H1 (cell line): ENCODE data around the gene KMT5C. TPM values are rescaled to one million over a fixed set of nuclear protein-coding genes. Genes with fewer than 3 reads are reported as not detected.

ENCODE experiments used
- CTCF ChIA-PET: fragments of 300-600 bp; sonication (Branson Sonifier 250); formaldehyde crosslinking; loops from one replicate; lab custom pipeline; 2021; ENCODE audit not compliant: partially characterized antibody; lab: Charles Lee
- POLR2A ChIA-PET: fragments of 300-600 bp; sonication (Branson Sonifier 250); formaldehyde crosslinking; loops from one replicate; lab custom pipeline; 2021; ENCODE audit warnings: inconsistent platforms; ENCODE audit not compliant: partially characterized antibody; lab: Charles Lee
- DNase-seq, 2 experiments: peaks; one replicate each; pipeline versions ENCODE4 v3.0.0 to v3.0.0-alpha.2; 2010 to 2022; ENCODE audit warnings: low spot score in 2 of 2, low read depth in 1 of 2, mixed read lengths in 1 of 2
- FAIRE-seq: peaks from 2 replicates; lab custom pipeline; 2011; peaks lifted over from hg19 to GRCh38; lab: Jason Lieb, UNC
- H2AFZ ChIP-seq: 2 replicates; pipeline ENCODE4 v1.8.1; 2012; ENCODE audit warnings: low read length, inconsistent platforms
- H2AK5ac ChIP-seq: 2 replicates; pipeline ENCODE4 v1.6.1; 2013; ENCODE audit warnings: low read depth, low read length
- H2BK120ac ChIP-seq: replicated peaks from 2 replicates; pipeline ENCODE3; 2013; ENCODE audit warnings: low read depth, low read length, inconsistent platforms
- H2BK12ac ChIP-seq: 2 replicates; pipeline ENCODE4 v1.6.1; 2013; ENCODE audit warnings: low read depth, low read length
- H2BK15ac ChIP-seq: 2 replicates; pipeline ENCODE4 v1.6.1; 2013; ENCODE audit warnings: low read length
- H2BK20ac ChIP-seq: 2 replicates; pipeline ENCODE4 v1.6.1; 2013; ENCODE audit warnings: low read length
- H2BK5ac ChIP-seq: 2 replicates; pipeline ENCODE4 v1.6.1; 2013; ENCODE audit warnings: low read depth, low read length
- H3K14ac ChIP-seq: 2 replicates; pipeline ENCODE4 v1.6.1; 2013; ENCODE audit warnings: inconsistent platforms; ENCODE audit not compliant: insufficient read length
- H3K18ac ChIP-seq: 2 replicates; pipeline ENCODE4 v1.6.1; 2013; ENCODE audit warnings: low read length; ENCODE audit errors: extremely low read depth
- H3K23ac ChIP-seq: 2 replicates; pipeline ENCODE4 v1.6.1; 2013; ENCODE audit warnings: inconsistent platforms; ENCODE audit not compliant: insufficient read length
- H3K23me2 ChIP-seq: 2 replicates; pipeline ENCODE4 v1.6.1; 2013; ENCODE audit warnings: low read depth, low read length
- H3K27ac ChIP-seq: 2 replicates; pipeline ENCODE4 v1.6.1; 2011; ENCODE audit warnings: low read depth, low read length, inconsistent platforms
- H3K27me3 ChIP-seq, 4 experiments: replicated peaks in 1 of 4; 1 replicate in 1 of 4; 2 replicates in 3 of 4; pipeline versions ENCODE4 v1.6.1 to v1.8.1; 2011 to 2013; ENCODE audit warnings: low read length in 3 of 4, mild to moderate bottlenecking in 3 of 4, inconsistent platforms in 2 of 4, mixed read lengths in 2 of 4, moderate library complexity in 1 of 4; ENCODE audit not compliant: control insufficient read depth in 3 of 4, insufficient read depth in 3 of 4; ENCODE audit errors: extremely low read depth in 1 of 4
- H3K36me3 ChIP-seq, 4 experiments: 2 replicates each; pipeline versions ENCODE4 v1.6.1 to v1.8.1; 2011 to 2013; ENCODE audit warnings: mild to moderate bottlenecking in 4 of 4, low read length in 3 of 4, moderate library complexity in 2 of 4, control low read depth in 1 of 4, inconsistent platforms in 1 of 4; ENCODE audit not compliant: insufficient read depth in 4 of 4, control insufficient read depth in 2 of 4
- H3K4ac ChIP-seq: replicated peaks from 2 replicates; pipeline ENCODE3; 2013; ENCODE audit warnings: low read length, low read depth, mixed read lengths, inconsistent platforms; ENCODE audit not compliant: insufficient read length
- H3K4me1 ChIP-seq, 4 experiments: replicated peaks in 1 of 4; 1 replicate in 1 of 4; 2 replicates in 3 of 4; pipeline versions ENCODE4 v1.6.1 to v1.8.1; 2011 to 2013; ENCODE audit warnings: low read length in 3 of 4, inconsistent platforms in 2 of 4, mixed read lengths in 1 of 4; ENCODE audit not compliant: insufficient read depth in 4 of 4, control insufficient read depth in 3 of 4
- H3K4me2 ChIP-seq, 2 experiments: 2 replicates each; pipeline versions ENCODE4 v1.6.1 to v1.8.1; 2011 to 2013; ENCODE audit warnings: low read depth in 2 of 2, low read length in 2 of 2, control low read depth in 1 of 2, inconsistent platforms in 1 of 2, mild to moderate bottlenecking in 1 of 2; ENCODE audit not compliant: insufficient read depth in 1 of 2
- H3K4me3 ChIP-seq, 4 experiments: fragments of 200-600, 300-600 bp in 1 of 4; sonication (generic), shearing (Covaris generic), sonication (Bioruptor Twin) in 1 of 4; 2 replicates each; pipeline versions ENCODE4 v1.5.1 to v1.8.1; 2011 to 2016; ENCODE audit warnings: low read length in 4 of 4, low read depth in 3 of 4, control low read depth in 2 of 4, inconsistent platforms in 2 of 4, mild to moderate bottlenecking in 2 of 4, mixed read lengths in 1 of 4, moderate library complexity in 1 of 4; ENCODE audit not compliant: insufficient read depth in 2 of 4; ENCODE audit errors: extremely low read depth in 1 of 4
- H3K56ac ChIP-seq: replicated peaks from 2 replicates; pipeline ENCODE3; 2013; ENCODE audit warnings: low read depth, mild to moderate bottlenecking, mixed read lengths, low read length, inconsistent platforms; ENCODE audit not compliant: insufficient read length
- H3K79me1 ChIP-seq: 2 replicates; pipeline ENCODE4 v1.6.1; 2013; ENCODE audit warnings: low read depth, low read length, control low read depth
- H3K79me2 ChIP-seq, 2 experiments: 2 replicates each; pipeline versions ENCODE4 v1.6.1 to v1.8.1; 2012 to 2013; ENCODE audit warnings: low read length in 2 of 2, mild to moderate bottlenecking in 2 of 2, inconsistent platforms in 1 of 2; ENCODE audit not compliant: insufficient read depth in 2 of 2, control insufficient read depth in 1 of 2
- H3K9ac ChIP-seq, 4 experiments: replicated peaks in 1 of 4; 1 replicate in 1 of 4; 2 replicates in 3 of 4; pipeline versions ENCODE4 v1.6.1 to v1.8.1; 2011 to 2013; ENCODE audit warnings: low read depth in 3 of 4, low read length in 3 of 4, control low read depth in 2 of 4, mild to moderate bottlenecking in 2 of 4, moderate library complexity in 2 of 4, inconsistent platforms in 1 of 4; ENCODE audit errors: extremely low read depth in 1 of 4
- H3K9me3 ChIP-seq, 2 experiments: 2 replicates each; pipeline versions ENCODE4 v1.6.1 to v1.8.1; 2012 to 2013; ENCODE audit warnings: mild to moderate bottlenecking in 2 of 2, moderate library complexity in 2 of 2, control low read depth in 1 of 2, inconsistent platforms in 1 of 2, low read depth in 1 of 2, low read length in 1 of 2, mixed read lengths in 1 of 2; ENCODE audit not compliant: insufficient read depth in 2 of 2
- H4K20me1 ChIP-seq, 2 experiments: replicated peaks in 1 of 2; 2 replicates each; pipeline versions ENCODE3 to v1.8.1; 2011 to 2013; ENCODE audit warnings: inconsistent platforms in 2 of 2, low read length in 2 of 2, mild to moderate bottlenecking in 1 of 2; ENCODE audit not compliant: insufficient read depth in 2 of 2, control insufficient read depth in 1 of 2
- H4K5ac ChIP-seq: 2 replicates; pipeline ENCODE4 v1.6.1; 2013; ENCODE audit warnings: low read length, low read depth, mixed read lengths, inconsistent platforms; ENCODE audit not compliant: insufficient read length
- H4K8ac ChIP-seq: 2 replicates; pipeline ENCODE4 v1.8.0; 2013; ENCODE audit warnings: mild to moderate bottlenecking, moderate library complexity, low read length, inconsistent platforms; ENCODE audit not compliant: insufficient read depth; ENCODE audit errors: extremely low read depth
- H4K91ac ChIP-seq: replicated peaks from 2 replicates; pipeline ENCODE3; 2013; ENCODE audit warnings: low read length, mixed read lengths, inconsistent platforms; ENCODE audit not compliant: insufficient read length
- KDM1A ChIP-seq: fragments of 200-600, 300-600 bp; sonication (generic); IDR thresholded peaks from 2 replicates; pipeline ENCODE4 v1.7.1; 2016; ENCODE audit warnings: mild to moderate bottlenecking, low read length, borderline replicate concordance
- POLR2A ChIP-seq, 2 experiments: IDR thresholded peaks; 1 replicate in 1 of 2; 2 replicates in 1 of 2; pipeline ENCODE4 v1.6.1; 2011; ENCODE audit warnings: low read depth in 2 of 2, low read length in 2 of 2, mild to moderate bottlenecking in 2 of 2; ENCODE audit errors: control extremely low read depth in 1 of 2
- WGBS, 2 experiments: shearing (Covaris generic) in 1 of 2; methylation state at CpG; one replicate each; pipeline versions ENCODE4 v1.1.6 to v1.1.7; 2013 to 2015; ENCODE audit warnings: low lambda C conversion rate in 2 of 2, mixed read lengths in 2 of 2, inconsistent platforms in 1 of 2, low coverage in 1 of 2, missing lambda C conversion rate in 1 of 2; ENCODE audit not compliant: insufficient replicate concordance in 2 of 2, insufficient coverage in 1 of 2, insufficient read length in 1 of 2; ENCODE audit errors: extremely low coverage in 1 of 2, missing lambda C conversion rate in 1 of 2; 5-methylcytosine and 5-hydroxymethylcytosine counted together
- polyA plus RNA-seq, 7 experiments: library from polyadenylated mRNA; depleted of rRNA in 3 of 7; stranded (reverse) in 5 of 7; unstranded in 2 of 7; fragments of >200 nt in 5 of 7; fragments of 200-250 nt in 2 of 7; gene quantifications; 1 replicate in 5 of 7; 2 replicates in 1 of 7; 4 replicates in 1 of 7; pipeline versions ENCODE4 v1.2.1 to v1.2.3, GENCODE V29; 2011 to 2013; ENCODE audit warnings: missing spikeins in 2 of 7, mixed read lengths in 2 of 7
- total RNA-seq: library from RNA; stranded (reverse); fragmentation: NEBNext Ultra II Directional; extraction: Animal tissue kit (Norgen Biotek cat#: 25700); gene quantifications from 2 replicates; pipeline ENCODE4 v1.2.1, GENCODE V29; 2021

The KMT5C gene
- total and polyA plus RNA-seq, 2 of the 8 experiments (the other 6 are each of a cell fraction or from before 2014, with no cell fraction given) = 24.9 to 31.5 TPM

DNA sequence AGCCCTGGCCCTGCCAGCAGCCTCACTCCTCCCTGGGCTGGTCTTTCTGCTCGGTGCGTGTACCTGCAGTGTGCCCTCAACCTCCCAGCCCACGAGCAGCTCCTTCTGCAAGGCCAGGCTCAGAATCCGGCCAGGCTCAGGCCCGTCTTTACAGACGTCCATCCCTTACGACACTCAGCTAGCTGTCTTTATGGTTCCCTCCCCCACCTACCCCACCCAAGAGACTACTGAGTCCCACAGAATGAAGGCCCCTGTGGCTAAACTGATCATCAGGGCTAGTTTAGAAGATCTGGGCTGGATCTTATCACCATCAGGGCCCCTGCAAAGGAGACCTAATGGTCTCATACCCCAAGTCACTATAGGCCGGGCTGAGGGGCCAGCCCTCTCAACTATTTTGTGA lies 25.3 kb upstream of the KMT5C start:
- H3K79me2 ChIP-seq = no peaks in the 10 kb centered on the region
- no peak overlapping the region for H3K4me3 ChIP-seq
- H3K14ac ChIP-seq = no peak overlapping the region
- H3K18ac ChIP-seq = no peak overlapping the region
- FAIRE-seq = no peak
- no peak overlapping the region for H3K56ac ChIP-seq
- H2BK15ac ChIP-seq = no peak overlapping the region
- H3K4me2 ChIP-seq = no peak overlapping the region
- no peak overlapping the region for H2BK12ac ChIP-seq
- H3K9me3 ChIP-seq = no peaks in the 10 kb centered on the region
- H3K4ac ChIP-seq = no peak overlapping the region
- H4K8ac ChIP-seq = no peak overlapping the region
- no peak overlapping the region for H2AK5ac ChIP-seq
- no peak overlapping the region for H2BK120ac ChIP-seq
- H4K91ac ChIP-seq = no peak overlapping the region
- H4K20me1 ChIP-seq = no peaks in the 10 kb centered on the region
- TF ChIP-seq POLR2A (IDR thresholded peaks at IDR 0.05; ENCODE audit: control extremely low read depth in 1 of 2, low read depth in 2 of 2, low read length in 2 of 2) = 0 out of 3 replicates have a peak, but pooled peaks of 1 of the 2 experiments have one; percentile 29
- TF ChIP-seq KDM1A = no peak
- WGBS, 2 experiments = 80% methylated on average over 8 of the region's 8 CpGs; no CpG with 5 or more reads in 1 of the 2 experiments
- no peak overlapping the region for H3K27ac ChIP-seq
- no peak for DNase-seq
- no peak overlapping the region for H2BK20ac ChIP-seq
- no peaks in the 10 kb centered on the region for H3K27me3 ChIP-seq
- peaks cover 5 to 11% (median 7%) of the 10 kb centered on the region in 4 experiments for H3K36me3 ChIP-seq
- POLR2A ChIA-PET = interaction anchor here (1.0 to 3.1 kb wide), 10 partner anchors 7 to 86 kb away, joined by 3 to 23 read pairs (median 4); partner anchors contain the start of genes KMT5C and RPL28
- H3K9ac ChIP-seq = no peak overlapping the region
- no peak overlapping the region for H4K5ac ChIP-seq
- H2AFZ ChIP-seq = no peak overlapping the region
- no peaks in the 10 kb centered on the region for H3K23me2 ChIP-seq
- H2BK5ac ChIP-seq = no peak overlapping the region
- CTCF ChIA-PET = interaction anchor here (1.6 to 5.1 kb wide), 4 partner anchors 12 to 103 kb away, joined by 4 to 33 read pairs (median 9); no protein-coding TSS in a partner anchor
- H3K4me1 ChIP-seq = no peaks in the 10 kb centered on the region
- H3K79me1 ChIP-seq = no peaks in the 10 kb centered on the region
- no peak overlapping the region for H3K23ac ChIP-seq
